Measurements from ENCODE around the gene BMF.
"Not testable (repeated sequence)": the region's sequence is repeated elsewhere in the genome, so short reads cannot be mapped to it uniquely, and the experiment has no call there.

BMF gene

DNA sequence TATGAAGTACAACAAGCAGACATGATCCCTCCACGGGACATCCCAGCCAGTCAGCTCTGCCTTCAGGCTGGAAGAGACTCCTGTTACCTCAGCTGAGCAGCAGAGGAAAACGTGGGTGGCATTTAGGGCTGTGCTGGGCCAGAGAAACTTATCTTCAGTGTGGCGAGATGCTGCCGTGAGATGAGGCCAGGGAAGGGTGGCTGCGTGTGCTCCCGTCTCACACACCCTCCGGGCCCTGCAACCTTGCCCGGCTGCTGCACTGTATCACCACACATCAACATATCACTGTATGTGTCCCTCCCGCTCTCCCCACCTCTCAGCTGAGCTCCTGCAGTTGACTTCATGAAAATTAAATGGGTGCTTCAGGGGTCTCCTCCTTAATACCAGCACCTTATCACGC, 23.4 kb downstream of the BMF start:
- DNase-seq = no peak

DNA sequence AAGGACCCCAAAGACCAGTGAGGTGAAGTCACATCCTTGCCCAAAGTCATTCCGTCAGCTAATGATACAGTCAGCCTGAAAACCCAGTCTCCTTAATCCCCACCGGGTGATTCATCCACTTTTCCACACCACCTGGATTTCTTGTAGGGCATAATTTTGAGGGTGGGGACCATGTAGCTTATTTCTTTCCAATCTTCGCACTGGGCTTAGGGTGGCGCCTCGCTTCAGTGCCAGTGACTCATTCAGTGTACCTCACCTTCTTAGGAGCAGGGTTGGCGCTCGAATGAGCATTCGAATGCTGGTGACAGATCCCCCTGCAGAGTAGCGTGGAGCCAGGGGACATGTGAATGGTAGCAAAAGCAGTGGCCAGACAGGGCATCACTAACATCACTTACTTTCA, 24.0 kb downstream of the BMF start:
- DNase-seq = no peak

DNA sequence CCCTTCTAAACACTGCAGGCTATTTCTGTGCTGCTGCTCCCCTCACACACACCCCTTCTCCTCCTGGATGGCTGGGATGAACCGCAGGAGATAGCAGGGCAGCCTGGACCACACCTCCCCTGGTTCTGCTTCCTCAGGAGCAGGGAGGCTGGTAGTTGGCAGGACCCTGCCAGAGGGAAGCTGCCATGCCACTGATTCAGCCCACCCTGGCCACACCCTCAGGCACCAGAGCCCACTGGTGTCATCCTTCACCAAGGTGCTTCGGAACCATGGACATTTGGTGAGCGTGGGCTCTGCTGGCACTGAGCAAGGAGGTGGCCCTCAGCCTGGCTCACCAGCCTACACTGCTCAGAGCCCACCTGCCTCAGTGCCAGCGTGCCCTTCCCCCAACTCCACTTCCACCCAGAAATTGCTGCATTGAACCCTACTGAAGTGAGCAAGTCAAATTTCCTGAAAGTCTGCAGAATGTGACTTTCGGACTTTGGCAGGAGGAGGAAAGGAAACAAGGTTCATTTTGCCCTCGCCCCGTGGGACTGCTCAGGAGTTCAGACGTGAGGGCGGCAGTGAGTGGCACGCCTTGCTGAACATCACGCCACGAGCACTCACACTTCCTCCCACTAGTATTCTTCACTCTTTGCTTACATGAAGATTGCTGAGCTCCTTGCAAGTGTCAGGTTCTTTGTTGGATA, 26.3 kb downstream of the BMF start:
- no peak for DNase-seq

DNA sequence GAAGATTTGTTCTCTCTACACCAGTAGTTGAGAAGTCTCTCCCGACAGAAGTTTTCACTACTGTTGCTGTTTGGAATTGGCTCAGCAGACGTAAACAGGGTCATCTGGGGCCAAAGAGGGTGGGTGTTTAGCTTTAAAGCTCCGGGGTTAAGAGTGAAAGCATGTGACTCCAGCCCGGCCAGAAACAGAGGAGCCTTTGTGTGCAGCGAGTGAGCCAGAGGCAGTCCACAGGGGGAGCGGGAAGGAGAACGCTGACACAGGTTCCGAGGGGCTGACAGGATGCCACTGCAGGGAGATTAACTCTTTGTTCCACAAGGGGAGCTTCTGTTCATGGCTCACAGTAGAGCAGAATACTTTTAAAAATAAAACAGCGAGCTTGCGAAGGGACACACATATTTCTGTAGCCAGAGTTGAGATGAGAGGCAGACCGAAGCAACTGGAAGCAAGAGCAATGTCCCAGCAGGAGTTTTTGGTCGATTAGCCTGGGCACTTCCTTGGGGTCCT, 26.9 kb downstream of the BMF start:
- no peak for DNase-seq

DNA sequence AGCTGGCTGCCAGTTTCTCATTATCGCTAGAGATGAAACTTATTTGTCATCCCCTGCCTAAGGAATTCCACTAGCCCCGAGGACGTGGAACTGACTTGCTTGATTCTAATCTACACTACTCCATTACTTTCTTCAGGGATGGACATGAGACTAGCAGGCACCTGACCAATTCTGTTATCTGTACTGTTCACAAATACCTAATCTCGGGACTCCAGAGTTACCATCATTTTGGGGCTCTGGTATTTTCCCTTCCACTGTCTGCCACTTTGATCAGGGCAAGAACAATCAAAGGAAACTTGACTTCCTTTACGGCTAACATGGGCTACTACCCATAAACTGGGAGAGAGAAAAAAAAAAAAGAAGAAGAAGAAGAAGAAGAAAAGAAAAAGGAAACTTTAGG, 27.8 kb downstream of the BMF start:
- DNase-seq = no peak

- DNase-seq = no peak
These were observed 28.6 kb downstream of the BMF start for GRCh38 chr15:40080104-40080503.

- DNase-seq = no peak
These were observed 29.2 kb downstream of the BMF start for GRCh38 chr15:40079456-40079855.

GRCh38 chr15:40075298-40076044, 33.2 kb downstream of the BMF start:
- DNase-seq = peak; percentile 46

GRCh38 chr15:40074656-40075055, 34.0 kb downstream of the BMF start:
- not testable (repeated sequence) for DNase-seq

DNA sequence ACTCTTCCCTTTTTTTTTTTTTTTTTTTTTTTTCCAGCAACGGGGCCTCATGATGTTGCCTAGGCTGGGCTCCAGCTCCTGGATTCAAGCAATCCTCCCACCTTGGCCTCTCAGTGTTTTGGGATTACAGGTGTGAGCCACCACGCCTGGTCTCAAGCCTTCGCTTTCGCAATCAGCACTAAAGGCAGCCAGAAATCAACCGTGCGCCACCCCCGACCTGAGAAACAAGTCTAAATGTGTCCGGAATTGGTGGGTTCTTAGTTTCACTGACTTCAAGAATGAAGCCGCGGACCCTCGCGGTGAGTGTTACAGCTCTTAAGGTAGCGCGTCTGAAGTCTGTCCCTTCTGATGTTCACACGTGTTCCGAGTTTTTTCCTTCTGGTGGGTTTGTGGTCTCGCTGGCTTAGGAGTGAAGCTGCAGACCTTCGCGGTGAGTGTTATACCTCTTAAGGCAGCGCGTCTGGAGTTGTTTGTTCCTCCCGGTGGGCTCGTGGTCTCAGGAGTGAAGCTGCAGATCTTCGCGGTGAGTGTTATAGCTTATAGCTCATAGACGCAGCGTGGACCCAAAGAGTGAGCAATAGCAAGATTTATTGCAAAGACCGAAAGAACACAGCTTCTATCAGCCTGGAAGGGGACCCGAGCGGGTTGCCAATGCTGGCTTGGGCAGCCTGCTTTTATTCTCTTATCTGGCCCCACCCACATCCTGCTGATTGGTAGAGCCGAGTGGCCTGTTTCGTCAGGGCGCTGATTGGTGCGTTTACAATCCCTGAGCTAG, 34.8 kb downstream of the BMF start:
- DNase-seq = not testable (repeated sequence)

- no peak for DNase-seq
These were observed 36.3 kb downstream of the BMF start for GRCh38 chr15:40072216-40072990.

DNA sequence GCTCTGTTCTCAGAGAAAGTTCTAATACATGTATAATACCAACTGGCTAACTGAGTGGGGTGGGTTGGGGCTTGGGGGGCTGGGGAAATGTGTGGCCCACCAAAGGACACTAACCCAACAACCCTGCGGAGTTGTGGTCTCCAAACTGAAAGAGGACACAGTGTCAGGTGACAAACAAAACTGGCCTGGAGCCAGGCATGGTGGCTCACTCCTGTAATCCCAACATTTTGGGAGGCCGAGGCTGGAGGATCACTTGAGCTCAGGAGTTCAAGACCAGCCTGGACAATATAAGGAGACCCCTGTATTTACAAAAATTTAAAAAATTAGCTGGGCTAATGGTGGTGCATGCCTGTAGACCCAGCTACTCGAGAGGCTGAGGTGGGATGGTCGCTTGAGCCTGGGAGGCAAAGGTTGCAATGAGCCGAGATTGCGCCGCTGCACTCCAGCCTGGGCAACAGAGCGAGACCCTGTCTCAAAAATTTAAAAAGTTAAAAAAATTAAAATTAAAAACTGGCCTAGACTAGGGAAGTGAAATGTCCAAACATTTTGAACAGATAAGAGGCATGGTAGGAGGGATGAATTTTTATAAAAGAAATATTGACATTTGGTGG, 38.0 kb downstream of the BMF start:
- DNase-seq = no peak

DNA sequence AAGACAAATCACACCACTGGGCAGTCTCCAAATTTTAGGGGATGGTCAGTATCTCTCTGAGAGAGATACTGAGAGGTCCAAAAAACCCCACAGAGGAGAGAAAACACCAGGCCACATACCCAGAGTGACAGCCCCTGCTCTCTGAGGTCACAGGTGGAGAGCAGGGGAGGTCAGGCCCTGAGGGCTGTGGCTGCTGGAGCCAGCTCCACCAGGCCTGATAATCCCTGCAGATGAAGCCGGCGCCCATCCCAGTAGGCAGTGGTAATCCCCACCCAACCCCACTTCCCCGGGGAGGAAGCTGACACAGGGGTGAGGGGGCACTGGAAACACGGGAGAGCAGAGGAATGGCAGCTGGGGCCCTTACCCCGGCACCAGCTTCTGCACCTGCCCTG, 38.5 kb downstream of the BMF start:
- no peak for DNase-seq

- peak; percentile 96 for DNase-seq
These were observed 39.2 kb downstream of the BMF start for GRCh38 chr15:40069178-40070165.

- DNase-seq = no peak
These were observed 40.6 kb downstream of the BMF start for GRCh38 chr15:40067921-40068624.

DNA sequence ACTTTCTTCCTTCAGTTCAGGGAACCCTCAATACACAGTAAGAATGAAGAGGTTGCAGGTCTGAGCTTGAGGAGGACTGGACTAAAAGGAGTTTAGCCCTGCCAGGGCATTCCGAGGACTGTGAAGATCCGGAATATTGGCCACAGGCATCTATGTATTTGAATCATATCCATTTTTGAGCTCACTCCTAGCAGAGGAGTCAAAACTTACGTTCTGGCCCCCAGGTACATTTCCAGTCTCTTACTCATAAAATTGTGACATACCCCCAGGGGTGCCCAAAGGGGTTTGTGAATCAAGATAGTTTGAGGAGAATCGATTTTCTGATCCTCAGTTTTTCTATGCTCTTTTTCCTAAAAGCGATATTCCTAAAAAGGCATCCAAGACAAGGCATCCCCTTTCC, 42.1 kb downstream of the BMF start:
- no peak for DNase-seq

DNA sequence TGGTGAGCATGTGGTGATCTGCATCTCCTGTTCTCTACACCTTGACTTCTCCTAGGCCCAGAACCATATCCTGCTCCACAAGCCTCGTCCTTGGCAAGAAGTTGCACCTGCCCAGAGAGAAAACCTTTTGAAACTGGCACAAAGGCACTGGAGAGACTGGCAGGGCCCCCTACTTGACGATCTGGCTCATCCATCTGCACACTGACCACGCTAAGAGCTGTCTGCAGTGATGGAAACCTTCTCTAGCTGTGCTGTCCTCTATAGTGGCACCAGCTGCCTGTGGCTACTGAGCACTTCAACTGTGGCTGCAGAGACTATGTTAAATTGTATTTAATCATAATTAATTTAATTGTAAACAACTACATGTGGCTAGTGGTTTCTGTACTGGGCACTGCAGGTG, 43.5 kb downstream of the BMF start:
- peak; percentile 35 for DNase-seq

- DNase-seq = no peak
These were observed 44.3 kb downstream of the BMF start for GRCh38 chr15:40064231-40064894.

GRCh38 chr15:40063563-40064011, 45.1 kb downstream of the BMF start:
- no peak for DNase-seq
